ENCODE measurements around the gene PLCB1.

Gene PLCB1

GRCh38 chr20:8657664-8658063 is 525.6 kb downstream of the PLCB1 start:
- Histone ChIP-seq H2BK12ac (ENCODE audit: low read length) (no peak overlapping the region), H3K4ac (ENCODE audit: low read length) (no peak overlapping the region), H2BK15ac (ENCODE audit: low read length) (no peak overlapping the region), H3K27ac (replicated peaks; ENCODE audit: low read length) (no peak overlapping the region), H4K91ac (ENCODE audit: low read depth, low read length, poor library complexity) (no peak overlapping the region), H2BK120ac (ENCODE audit: low read depth, low read length) (no peak overlapping the region), H3K14ac (ENCODE audit: low read length) (no peak overlapping the region), H3K9ac (ENCODE audit: low read depth, low read length, poor library complexity) (no peak overlapping the region), H2AFZ (ENCODE audit: low read length) (no peak overlapping the region), H2AK5ac (ENCODE audit: low read depth, low read length) (no peak overlapping the region), H4K8ac (ENCODE audit: low read depth, low read length) (no peak overlapping the region), H3K79me1 (ENCODE audit: low read depth, low read length) (no peaks in the 10 kb centered on the region), H3K4me2 (ENCODE audit: insufficient read depth, low read length, poor library complexity, severe bottlenecking) (no peak overlapping the region), H3K36me3 (replicated peaks in 1 of 2; ENCODE audit: control insufficient read depth in 2 of 2, insufficient read depth in 2 of 2, low read length in 2 of 2) (no peaks in the 10 kb centered on the region), H3K9me3 (replicated peaks in 1 of 2; ENCODE audit: control insufficient read depth in 2 of 2, insufficient read depth in 1 of 2, low read depth in 1 of 2, low read length in 2 of 2) (no peaks in the 10 kb centered on the region), H3K4me1 (ENCODE audit: control insufficient read depth in 2 of 2, insufficient read depth in 1 of 2, low read depth in 1 of 2, low read length in 2 of 2) (peaks cover 0 to 11% of the 10 kb centered on the region in 2 donors), H3K23ac (ENCODE audit: low read depth, low read length, poor library complexity) (no peak overlapping the region), H3K27me3 (ENCODE audit: control insufficient read depth in 3 of 3, insufficient read depth in 3 of 3, low read depth in 1 of 3, low read length in 3 of 3) (no peaks in the 10 kb centered on the region), H3K18ac (ENCODE audit: low read length) (no peak overlapping the region), H3K4me3 (ENCODE audit: low read length in 2 of 2) (no peak overlapping the region), H2BK5ac (ENCODE audit: low read length) (no peak overlapping the region)
- DNase-seq (ENCODE audit: low spot score), result no peak

GRCh38 chr20:8658103-8658502 is 526.0 kb downstream of the PLCB1 start:
- no CpG with 5 or more reads among the region's 3 CpGs for WGBS, 2 donors (ENCODE audit: extremely low coverage in 2 of 2, insufficient read length in 2 of 2, insufficient replicate concordance in 1 of 2)
- no peak overlapping the region for H2AFZ ChIP-seq (ENCODE audit: low read length)

GRCh38 chr20:8661229-8661952 is 529.3 kb downstream of the PLCB1 start:
- WGBS, 2 donors (ENCODE audit: extremely low coverage in 2 of 2, insufficient read length in 2 of 2, insufficient replicate concordance in 1 of 2), result no CpG with 5 or more reads among the region's 8 CpGs

More at GRCh38 chr20:8658103-8658502, 526.0 kb downstream of the PLCB1 start:
- H3K27me3 ChIP-seq (ENCODE audit: control insufficient read depth in 3 of 3, insufficient read depth in 3 of 3, low read depth in 1 of 3, low read length in 3 of 3), result no peaks in the 10 kb centered on the region
- H3K23ac ChIP-seq (ENCODE audit: low read depth, low read length, poor library complexity), result no peak overlapping the region
- H3K4me3 ChIP-seq (ENCODE audit: low read length in 2 of 2), result no peak overlapping the region
- H3K18ac ChIP-seq (ENCODE audit: low read length), result no peak overlapping the region
- H3K4me2 ChIP-seq (ENCODE audit: insufficient read depth, low read length, poor library complexity, severe bottlenecking), result no peak overlapping the region
- H3K36me3 ChIP-seq (replicated peaks in 1 of 2; ENCODE audit: control insufficient read depth in 2 of 2, insufficient read depth in 2 of 2, low read length in 2 of 2), result no peaks in the 10 kb centered on the region
- no peaks in the 10 kb centered on the region for H3K79me1 ChIP-seq (ENCODE audit: low read depth, low read length)
- H2BK5ac ChIP-seq (ENCODE audit: low read length), result no peak overlapping the region
- H3K27ac ChIP-seq (replicated peaks; ENCODE audit: low read length), result no peak overlapping the region
- no peak overlapping the region for H2AK5ac ChIP-seq (ENCODE audit: low read depth, low read length)
- peaks cover 0 to 11% of the 10 kb centered on the region in 2 donors for H3K4me1 ChIP-seq (ENCODE audit: control insufficient read depth in 2 of 2, insufficient read depth in 1 of 2, low read depth in 1 of 2, low read length in 2 of 2)
- H3K9ac ChIP-seq (ENCODE audit: low read depth, low read length, poor library complexity), result no peak overlapping the region
- H2BK15ac ChIP-seq (ENCODE audit: low read length), result no peak overlapping the region
- no peak overlapping the region for H3K14ac ChIP-seq (ENCODE audit: low read length)
- H2BK12ac ChIP-seq (ENCODE audit: low read length), result no peak overlapping the region
- H2BK120ac ChIP-seq (ENCODE audit: low read depth, low read length), result no peak overlapping the region
- no peak for DNase-seq (ENCODE audit: low spot score)
- no peaks in the 10 kb centered on the region for H3K9me3 ChIP-seq (replicated peaks in 1 of 2; ENCODE audit: control insufficient read depth in 2 of 2, insufficient read depth in 1 of 2, low read depth in 1 of 2, low read length in 2 of 2)
- no peak overlapping the region for H3K4ac ChIP-seq (ENCODE audit: low read length)
- no peak overlapping the region for H4K91ac ChIP-seq (ENCODE audit: low read depth, low read length, poor library complexity)
- H4K8ac ChIP-seq (ENCODE audit: low read depth, low read length), result no peak overlapping the region

GRCh38 chr20:8662433-8662954 is 530.4 kb downstream of the PLCB1 start:
- Histone ChIP-seq H2BK120ac (ENCODE audit: low read depth, low read length) (no peak overlapping the region), H3K4ac (ENCODE audit: low read length) (no peak overlapping the region), H3K4me3 (ENCODE audit: low read length in 2 of 2) (no peak overlapping the region), H3K4me1 (ENCODE audit: control insufficient read depth in 2 of 2, insufficient read depth in 1 of 2, low read depth in 1 of 2, low read length in 2 of 2) (no peaks in the 10 kb centered on the region), H3K4me2 (ENCODE audit: insufficient read depth, low read length, poor library complexity, severe bottlenecking) (no peak overlapping the region), H3K36me3 (replicated peaks in 1 of 2; ENCODE audit: control insufficient read depth in 2 of 2, insufficient read depth in 2 of 2, low read length in 2 of 2) (no peaks in the 10 kb centered on the region), H3K27me3 (ENCODE audit: control insufficient read depth in 3 of 3, insufficient read depth in 3 of 3, low read depth in 1 of 3, low read length in 3 of 3) (no peaks in the 10 kb centered on the region), H3K79me1 (ENCODE audit: low read depth, low read length) (no peaks in the 10 kb centered on the region), H2BK12ac (ENCODE audit: low read length) (no peak overlapping the region), H2AK5ac (ENCODE audit: low read depth, low read length) (no peak overlapping the region), H3K14ac (ENCODE audit: low read length) (no peak overlapping the region), H3K9ac (ENCODE audit: low read depth, low read length, poor library complexity) (no peak overlapping the region), H4K91ac (ENCODE audit: low read depth, low read length, poor library complexity) (no peak overlapping the region), H4K8ac (ENCODE audit: low read depth, low read length) (no peak overlapping the region), H2BK15ac (ENCODE audit: low read length) (no peak overlapping the region), H2BK5ac (ENCODE audit: low read length) (no peak overlapping the region), H3K9me3 (replicated peaks in 1 of 2; ENCODE audit: control insufficient read depth in 2 of 2, insufficient read depth in 1 of 2, low read depth in 1 of 2, low read length in 2 of 2) (no peaks in the 10 kb centered on the region), H3K23ac (ENCODE audit: low read depth, low read length, poor library complexity) (no peak overlapping the region), H3K18ac (ENCODE audit: low read length) (no peak overlapping the region), H3K27ac (replicated peaks; ENCODE audit: low read length) (no peak overlapping the region), H2AFZ (ENCODE audit: low read length) (no peak overlapping the region)
- no peak for DNase-seq (ENCODE audit: low spot score)
- no CpG with 5 or more reads among the region's 5 CpGs for WGBS, 2 donors (ENCODE audit: extremely low coverage in 2 of 2, insufficient read length in 2 of 2, insufficient replicate concordance in 1 of 2)

More at GRCh38 chr20:8661229-8661952, 529.3 kb downstream of the PLCB1 start:
- Histone ChIP-seq H3K36me3 (replicated peaks in 1 of 2; ENCODE audit: control insufficient read depth in 2 of 2, insufficient read depth in 2 of 2, low read length in 2 of 2) (no peaks in the 10 kb centered on the region), H2BK5ac (ENCODE audit: low read length) (no peak overlapping the region), H3K9me3 (replicated peaks in 1 of 2; ENCODE audit: control insufficient read depth in 2 of 2, insufficient read depth in 1 of 2, low read depth in 1 of 2, low read length in 2 of 2) (no peaks in the 10 kb centered on the region), H2BK12ac (ENCODE audit: low read length) (no peak overlapping the region), H3K9ac (ENCODE audit: low read depth, low read length, poor library complexity) (no peak overlapping the region), H3K14ac (ENCODE audit: low read length) (no peak overlapping the region), H3K4me3 (ENCODE audit: low read length in 2 of 2) (no peak overlapping the region), H3K4me1 (ENCODE audit: control insufficient read depth in 2 of 2, insufficient read depth in 1 of 2, low read depth in 1 of 2, low read length in 2 of 2) (peaks cover 0 to 5% of the 10 kb centered on the region in 2 donors), H3K4ac (ENCODE audit: low read length) (no peak overlapping the region), H3K79me1 (ENCODE audit: low read depth, low read length) (no peaks in the 10 kb centered on the region), H3K27ac (replicated peaks; ENCODE audit: low read length) (no peak overlapping the region), H2AFZ (ENCODE audit: low read length) (no peak overlapping the region), H2AK5ac (ENCODE audit: low read depth, low read length) (no peak overlapping the region), H3K18ac (ENCODE audit: low read length) (no peak overlapping the region), H4K91ac (ENCODE audit: low read depth, low read length, poor library complexity) (no peak overlapping the region), H2BK15ac (ENCODE audit: low read length) (no peak overlapping the region), H3K23ac (ENCODE audit: low read depth, low read length, poor library complexity) (no peak overlapping the region), H3K27me3 (ENCODE audit: control insufficient read depth in 3 of 3, insufficient read depth in 3 of 3, low read depth in 1 of 3, low read length in 3 of 3) (no peaks in the 10 kb centered on the region), H3K4me2 (ENCODE audit: insufficient read depth, low read length, poor library complexity, severe bottlenecking) (no peak overlapping the region), H4K8ac (ENCODE audit: low read depth, low read length) (no peak overlapping the region), H2BK120ac (ENCODE audit: low read depth, low read length) (no peak overlapping the region)
- DNase-seq (ENCODE audit: low spot score), result no peak

All from neuronal stem cell (in vitro differentiated cells).